Liver (tissue), 9 donors: ENCODE measurements around the gene TACSTD2. TPM values are rescaled to one million over a fixed set of nuclear protein-coding genes. Genes with fewer than 3 reads are reported as not detected.

Experiments used
- DNase-seq: peaks from one replicate; pipeline ENCODE4 v3.0.0-alpha.2; 2017; ENCODE audit warnings: low spot score
- H3K27ac ChIP-seq, 2 donors: one replicate each; pipeline ENCODE4 v1.7.0; 2013; ENCODE audit warnings: inconsistent platforms in 2 of 2, low read length in 2 of 2, control low read depth in 1 of 2, low read depth in 1 of 2, mild to moderate bottlenecking in 1 of 2
- H3K27me3 ChIP-seq, 4 donors: one replicate each; pipeline versions ENCODE4 v1.6.1 to v1.7.0; 2013; ENCODE audit warnings: low read length in 3 of 4, inconsistent platforms in 1 of 4, mild to moderate bottlenecking in 1 of 4, moderate library complexity in 1 of 4; ENCODE audit not compliant: control insufficient read depth in 4 of 4, insufficient read depth in 4 of 4
- H3K36me3 ChIP-seq, 4 donors: one replicate each; pipeline versions ENCODE4 v1.6.1 to v1.7.0; 2013; ENCODE audit warnings: low read length in 3 of 4, mild to moderate bottlenecking in 3 of 4, low read depth in 1 of 4, moderate library complexity in 1 of 4; ENCODE audit not compliant: control insufficient read depth in 4 of 4, insufficient read depth in 3 of 4
- H3K4me1 ChIP-seq, 4 donors: one replicate each; pipeline versions ENCODE4 v1.6.1 to v1.7.0; 2013; ENCODE audit warnings: low read length in 3 of 4, mild to moderate bottlenecking in 3 of 4, moderate library complexity in 1 of 4; ENCODE audit not compliant: control insufficient read depth in 4 of 4, insufficient read depth in 4 of 4
- H3K4me3 ChIP-seq, 3 donors: one replicate each; pipeline versions ENCODE4 v1.6.1 to v1.7.0; 2013; ENCODE audit warnings: low read length in 3 of 3, control low read depth in 1 of 3, low read depth in 1 of 3, mild to moderate bottlenecking in 1 of 3
- H3K9ac ChIP-seq, 2 donors: one replicate each; pipeline ENCODE4 v1.7.0; 2013; ENCODE audit warnings: low read length in 2 of 2, mild to moderate bottlenecking in 2 of 2, moderate library complexity in 2 of 2, control low read depth in 1 of 2, low read depth in 1 of 2
- H3K9me3 ChIP-seq, 4 donors: one replicate each; pipeline versions ENCODE4 v1.6.1 to v1.7.0; 2013; ENCODE audit warnings: low read length in 3 of 4; ENCODE audit not compliant: control insufficient read depth in 4 of 4
- EGR1 ChIP-seq, 2 donors: IDR thresholded peaks; 2 replicates each; pipeline ENCODE4 v1.6.1; 2016 to 2018; ENCODE audit warnings: antibody characterized with exemption in 2 of 2, low read depth in 2 of 2
- FOXA2 ChIP-seq: IDR thresholded peaks from 2 replicates; pipeline ENCODE4 v1.6.1; 2016; ENCODE audit warnings: antibody characterized with exemption
- GABPA ChIP-seq, 2 donors: IDR thresholded peaks in 1 of 2; conservative IDR thresholded peaks in 1 of 2; 2 replicates each; pipeline ENCODE4 v1.6.1; 2016; ENCODE audit warnings: antibody characterized with exemption in 2 of 2, mild to moderate bottlenecking in 1 of 2, moderate library complexity in 1 of 2
- HNF4A ChIP-seq, 2 donors: conservative IDR thresholded peaks; 2 replicates each; pipeline ENCODE4 v1.6.1; 2016; ENCODE audit warnings: antibody characterized with exemption in 2 of 2, mild to moderate bottlenecking in 2 of 2
- HNF4G ChIP-seq: IDR thresholded peaks from 2 replicates; pipeline ENCODE4 v1.6.1; 2016; ENCODE audit warnings: antibody characterized with exemption
- JUND ChIP-seq, 2 donors: IDR thresholded peaks; 2 replicates each; pipeline ENCODE4 v1.6.1; 2016; ENCODE audit warnings: antibody characterized with exemption in 2 of 2
- MAX ChIP-seq: IDR thresholded peaks from 2 replicates; pipeline ENCODE4 v1.6.1; 2016; ENCODE audit warnings: antibody characterized with exemption
- NR2F2 ChIP-seq: IDR thresholded peaks from 2 replicates; pipeline ENCODE4 v1.6.1; 2016; ENCODE audit warnings: antibody characterized with exemption
- RAD21 ChIP-seq, 2 donors: IDR thresholded peaks; 2 replicates each; pipeline ENCODE4 v1.6.1; 2016; ENCODE audit warnings: antibody characterized with exemption in 2 of 2, mild to moderate bottlenecking in 2 of 2
- RXRA ChIP-seq, 2 donors: IDR thresholded peaks; 2 replicates each; pipeline ENCODE4 v1.6.1; 2017 to 2018; ENCODE audit warnings: antibody characterized with exemption in 2 of 2, mild to moderate bottlenecking in 1 of 2
- SP1 ChIP-seq: IDR thresholded peaks from 2 replicates; pipeline ENCODE4 v1.6.1; 2018; ENCODE audit warnings: antibody characterized with exemption, mild to moderate bottlenecking
- TAF1 ChIP-seq: conservative IDR thresholded peaks from 2 replicates; pipeline ENCODE4 v1.6.1; 2016; ENCODE audit warnings: antibody characterized with exemption, mild to moderate bottlenecking
- YY1 ChIP-seq: IDR thresholded peaks from 2 replicates; pipeline ENCODE4 v1.6.1; 2016; ENCODE audit warnings: antibody characterized with exemption, mild to moderate bottlenecking
- WGBS: extraction: QIAGEN DNeasy Blood & Tissue Kit; methylation state at CpG from one replicate; pipeline ENCODE4 v1.1.7; 2013; 5-methylcytosine and 5-hydroxymethylcytosine counted together
- polyA plus RNA-seq, 2 donors: library from polyadenylated mRNA; stranded (reverse) in 1 of 2; unstranded in 1 of 2; fragments of 200-250 nt in 1 of 2; fragments of >200 nt in 1 of 2; fragmentation: Nextera tagmentation in 1 of 2; extraction: Ambion mirVana in 1 of 2; gene quantifications; one replicate each; pipeline versions ENCODE4 v1.2.1 to v1.2.3, GENCODE V29; 2013 to 2015
- total RNA-seq, 2 donors: library from RNA; depleted of rRNA; stranded (reverse); fragments of >200 nt; gene quantifications; one replicate each; pipeline ENCODE4 v1.2.3, GENCODE V29; 2014
- TF ChIP-seq, protein P1 (sequence below): IDR thresholded peaks from 2 replicates; pipeline ENCODE4 v1.6.1; 2016; ENCODE audit warnings: antibody characterized with exemption
- TF ChIP-seq, protein P2 (sequence below): fragments of 150-350 bp; IDR thresholded peaks from 2 replicates; pipeline ENCODE4 v1.5.1; 2017; ENCODE audit warnings: improper control_type of control experiment, low read depth, low read length; ENCODE audit not compliant: missing input control
- TF ChIP-seq, protein P3 (sequence below): IDR thresholded peaks from 2 replicates; pipeline ENCODE4 v1.6.1; 2016; ENCODE audit warnings: antibody characterized with exemption
- TF ChIP-seq, protein P4 (sequence below): IDR thresholded peaks from 2 replicates; pipeline ENCODE4 v1.6.1; 2016; ENCODE audit warnings: antibody characterized with exemption, mild to moderate bottlenecking
- donor health status: healthy.
- donor health status: healthy.
- donor health status: healthy.
- donor health status: healthy.
- donor health status: healthy.

Gene TACSTD2
- total and polyA plus RNA-seq, 4 donors = 0.61 to 1.5 (median 1.1) TPM

DNA sequence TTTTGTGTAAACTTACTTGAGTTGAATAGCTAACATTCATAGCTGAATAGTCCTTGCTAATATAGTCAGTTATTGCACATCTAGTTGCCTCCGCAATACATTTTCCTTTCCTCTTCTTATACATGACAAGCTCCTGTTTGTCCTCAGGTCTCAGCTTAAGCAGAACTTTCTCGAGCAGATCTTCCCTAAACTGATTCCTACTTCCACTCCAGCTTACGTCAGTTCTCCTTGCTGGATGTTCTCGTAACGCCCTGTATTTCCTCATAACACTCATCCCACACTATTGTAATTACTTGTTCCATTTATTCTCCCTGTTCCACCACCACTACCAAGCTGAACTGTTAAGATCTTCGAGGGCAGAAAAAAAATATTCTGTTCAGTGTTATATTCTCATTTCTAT, 15.4 kb downstream of the TACSTD2 start:
- TF ChIP-seq, protein P1, sequence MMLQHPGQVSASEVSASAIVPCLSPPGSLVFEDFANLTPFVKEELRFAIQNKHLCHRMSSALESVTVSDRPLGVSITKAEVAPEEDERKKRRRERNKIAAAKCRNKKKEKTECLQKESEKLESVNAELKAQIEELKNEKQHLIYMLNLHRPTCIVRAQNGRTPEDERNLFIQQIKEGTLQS = no peak
- TF ChIP-seq YY1 (no peak), EGR1 (IDR thresholded peaks at IDR 0.05; ENCODE audit: low read depth in 2 of 2) (no peak), HNF4A (conservative IDR thresholded peaks at IDR 0.05) (no peak), SP1 (no peak), JUND (IDR thresholded peaks at IDR 0.05) (no peak), FOXA2 (no peak), RAD21 (IDR thresholded peaks at IDR 0.05) (no peak), RXRA (IDR thresholded peaks at IDR 0.05) (no peak), TAF1 (no peak), HNF4G (no peak), GABPA (IDR thresholded peaks at IDR 0.05 in 1 of 2, conservative IDR thresholded peaks at IDR 0.05 in 1 of 2) (no peak)
- TF ChIP-seq, protein P2, sequence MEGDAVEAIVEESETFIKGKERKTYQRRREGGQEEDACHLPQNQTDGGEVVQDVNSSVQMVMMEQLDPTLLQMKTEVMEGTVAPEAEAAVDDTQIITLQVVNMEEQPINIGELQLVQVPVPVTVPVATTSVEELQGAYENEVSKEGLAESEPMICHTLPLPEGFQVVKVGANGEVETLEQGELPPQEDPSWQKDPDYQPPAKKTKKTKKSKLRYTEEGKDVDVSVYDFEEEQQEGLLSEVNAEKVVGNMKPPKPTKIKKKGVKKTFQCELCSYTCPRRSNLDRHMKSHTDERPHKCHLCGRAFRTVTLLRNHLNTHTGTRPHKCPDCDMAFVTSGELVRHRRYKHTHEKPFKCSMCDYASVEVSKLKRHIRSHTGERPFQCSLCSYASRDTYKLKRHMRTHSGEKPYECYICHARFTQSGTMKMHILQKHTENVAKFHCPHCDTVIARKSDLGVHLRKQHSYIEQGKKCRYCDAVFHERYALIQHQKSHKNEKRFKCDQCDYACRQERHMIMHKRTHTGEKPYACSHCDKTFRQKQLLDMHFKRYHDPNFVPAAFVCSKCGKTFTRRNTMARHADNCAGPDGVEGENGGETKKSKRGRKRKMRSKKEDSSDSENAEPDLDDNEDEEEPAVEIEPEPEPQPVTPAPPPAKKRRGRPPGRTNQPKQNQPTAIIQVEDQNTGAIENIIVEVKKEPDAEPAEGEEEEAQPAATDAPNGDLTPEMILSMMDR = no peak
- TF ChIP-seq, protein P3, sequence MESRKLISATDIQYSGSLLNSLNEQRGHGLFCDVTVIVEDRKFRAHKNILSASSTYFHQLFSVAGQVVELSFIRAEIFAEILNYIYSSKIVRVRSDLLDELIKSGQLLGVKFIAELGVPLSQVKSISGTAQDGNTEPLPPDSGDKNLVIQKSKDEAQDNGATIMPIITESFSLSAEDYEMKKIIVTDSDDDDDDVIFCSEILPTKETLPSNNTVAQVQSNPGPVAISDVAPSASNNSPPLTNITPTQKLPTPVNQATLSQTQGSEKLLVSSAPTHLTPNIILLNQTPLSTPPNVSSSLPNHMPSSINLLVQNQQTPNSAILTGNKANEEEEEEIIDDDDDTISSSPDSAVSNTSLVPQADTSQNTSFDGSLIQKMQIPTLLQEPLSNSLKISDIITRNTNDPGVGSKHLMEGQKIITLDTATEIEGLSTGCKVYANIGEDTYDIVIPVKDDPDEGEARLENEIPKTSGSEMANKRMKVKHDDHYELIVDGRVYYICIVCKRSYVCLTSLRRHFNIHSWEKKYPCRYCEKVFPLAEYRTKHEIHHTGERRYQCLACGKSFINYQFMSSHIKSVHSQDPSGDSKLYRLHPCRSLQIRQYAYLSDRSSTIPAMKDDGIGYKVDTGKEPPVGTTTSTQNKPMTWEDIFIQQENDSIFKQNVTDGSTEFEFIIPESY = no peak
- TF ChIP-seq, protein P4, sequence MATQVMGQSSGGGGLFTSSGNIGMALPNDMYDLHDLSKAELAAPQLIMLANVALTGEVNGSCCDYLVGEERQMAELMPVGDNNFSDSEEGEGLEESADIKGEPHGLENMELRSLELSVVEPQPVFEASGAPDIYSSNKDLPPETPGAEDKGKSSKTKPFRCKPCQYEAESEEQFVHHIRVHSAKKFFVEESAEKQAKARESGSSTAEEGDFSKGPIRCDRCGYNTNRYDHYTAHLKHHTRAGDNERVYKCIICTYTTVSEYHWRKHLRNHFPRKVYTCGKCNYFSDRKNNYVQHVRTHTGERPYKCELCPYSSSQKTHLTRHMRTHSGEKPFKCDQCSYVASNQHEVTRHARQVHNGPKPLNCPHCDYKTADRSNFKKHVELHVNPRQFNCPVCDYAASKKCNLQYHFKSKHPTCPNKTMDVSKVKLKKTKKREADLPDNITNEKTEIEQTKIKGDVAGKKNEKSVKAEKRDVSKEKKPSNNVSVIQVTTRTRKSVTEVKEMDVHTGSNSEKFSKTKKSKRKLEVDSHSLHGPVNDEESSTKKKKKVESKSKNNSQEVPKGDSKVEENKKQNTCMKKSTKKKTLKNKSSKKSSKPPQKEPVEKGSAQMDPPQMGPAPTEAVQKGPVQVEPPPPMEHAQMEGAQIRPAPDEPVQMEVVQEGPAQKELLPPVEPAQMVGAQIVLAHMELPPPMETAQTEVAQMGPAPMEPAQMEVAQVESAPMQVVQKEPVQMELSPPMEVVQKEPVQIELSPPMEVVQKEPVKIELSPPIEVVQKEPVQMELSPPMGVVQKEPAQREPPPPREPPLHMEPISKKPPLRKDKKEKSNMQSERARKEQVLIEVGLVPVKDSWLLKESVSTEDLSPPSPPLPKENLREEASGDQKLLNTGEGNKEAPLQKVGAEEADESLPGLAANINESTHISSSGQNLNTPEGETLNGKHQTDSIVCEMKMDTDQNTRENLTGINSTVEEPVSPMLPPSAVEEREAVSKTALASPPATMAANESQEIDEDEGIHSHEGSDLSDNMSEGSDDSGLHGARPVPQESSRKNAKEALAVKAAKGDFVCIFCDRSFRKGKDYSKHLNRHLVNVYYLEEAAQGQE = no peak
- no peak for DNase-seq
- Histone ChIP-seq H3K27ac (no peak overlapping the region), H3K36me3 (no peaks in the 10 kb centered on the region), H3K9me3 (peaks cover 0 to 3% (median 0%) of the 10 kb centered on the region in 4 donors), H3K27me3 (peaks cover 0 to 1% (median 0%) of the 10 kb centered on the region in 4 donors), H3K4me1 (no peaks in the 10 kb centered on the region), H3K4me3 (no peak overlapping the region), H3K9ac (no peak overlapping the region)
- 62% methylated on average over 6 of the region's 6 CpGs for WGBS

- H3K27me3 ChIP-seq = peaks cover 0 to 1% (median 0%) of the 10 kb centered on the region in 4 donors
- DNase-seq = no peak
- H3K4me3 ChIP-seq = no peak overlapping the region
- no peak overlapping the region for H3K27ac ChIP-seq
- H3K4me1 ChIP-seq = no peaks in the 10 kb centered on the region
- H3K36me3 ChIP-seq = no peaks in the 10 kb centered on the region
- no peak overlapping the region for H3K9ac ChIP-seq
- H3K9me3 ChIP-seq = peaks cover 0 to 3% (median 0%) of the 10 kb centered on the region in 4 donors
- TF ChIP-seq, protein P2 = no peak
- TF ChIP-seq HNF4A (conservative IDR thresholded peaks at IDR 0.05) (no peak), HNF4G (no peak), FOXA2 (no peak), NR2F2 (no peak), EGR1 (IDR thresholded peaks at IDR 0.05; ENCODE audit: low read depth in 2 of 2) (no peak), GABPA (IDR thresholded peaks at IDR 0.05 in 1 of 2, conservative IDR thresholded peaks at IDR 0.05 in 1 of 2) (no peak), MAX (no peak), TAF1 (no peak)
- TF ChIP-seq, protein P3 = no peak
- 98% methylated on average over 1 of the region's 1 CpG for WGBS
Measured at GRCh38 chr1:58555393-58555792, 21.7 kb downstream of the TACSTD2 start.
